Measurements from ENCODE around the gene ILF3.
"Not testable (repeated sequence)": the region's sequence is repeated elsewhere in the genome, so short reads cannot be mapped to it uniquely, and the experiment has no call there.

The ILF3 gene

DNA sequence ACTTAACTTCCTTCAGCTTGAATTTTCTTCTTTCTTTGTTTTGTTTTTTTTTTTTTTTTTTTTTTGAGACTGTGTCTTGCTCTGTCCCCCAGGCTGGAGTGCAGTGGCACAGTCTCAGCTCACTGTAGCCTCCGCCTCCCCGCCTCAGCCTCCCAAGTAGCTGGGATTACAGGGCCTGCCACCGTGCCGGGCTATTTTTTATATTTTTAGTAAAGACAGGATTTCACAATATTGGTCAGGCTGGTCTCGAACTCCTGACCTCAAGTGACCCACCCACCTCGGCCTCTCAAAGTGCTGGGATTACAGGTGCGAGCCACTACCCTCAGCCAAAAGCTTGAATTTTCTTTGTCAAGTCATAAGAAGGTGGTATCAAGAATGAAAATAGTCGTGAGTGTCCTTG lies 21.1 kb downstream of the ILF3 start:
- not testable (repeated sequence) for DNase-seq (ENCODE audit: low read depth, low spot score)

DNA sequence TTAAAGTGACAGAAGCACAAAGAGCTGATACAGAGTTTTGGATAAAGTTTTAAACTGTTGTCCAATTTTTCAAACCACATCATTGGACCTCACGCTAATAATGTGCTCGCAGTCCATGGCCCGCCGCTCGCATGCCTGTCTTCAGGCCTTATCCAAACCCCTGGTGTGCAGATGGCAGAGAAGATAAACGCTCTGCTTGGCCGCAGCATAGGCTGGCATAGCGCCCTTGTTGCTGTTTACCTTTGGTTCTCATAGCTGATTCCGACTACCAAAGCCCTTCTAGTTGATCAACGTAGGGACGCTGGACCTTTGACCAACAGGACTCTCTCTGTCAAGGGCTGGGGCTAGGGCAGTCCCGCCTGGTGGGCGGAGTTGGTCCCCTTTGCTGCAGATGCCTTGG lies 23.6 kb downstream of the ILF3 start:
- no peak for DNase-seq (ENCODE audit: low read depth, low spot score)

DNA sequence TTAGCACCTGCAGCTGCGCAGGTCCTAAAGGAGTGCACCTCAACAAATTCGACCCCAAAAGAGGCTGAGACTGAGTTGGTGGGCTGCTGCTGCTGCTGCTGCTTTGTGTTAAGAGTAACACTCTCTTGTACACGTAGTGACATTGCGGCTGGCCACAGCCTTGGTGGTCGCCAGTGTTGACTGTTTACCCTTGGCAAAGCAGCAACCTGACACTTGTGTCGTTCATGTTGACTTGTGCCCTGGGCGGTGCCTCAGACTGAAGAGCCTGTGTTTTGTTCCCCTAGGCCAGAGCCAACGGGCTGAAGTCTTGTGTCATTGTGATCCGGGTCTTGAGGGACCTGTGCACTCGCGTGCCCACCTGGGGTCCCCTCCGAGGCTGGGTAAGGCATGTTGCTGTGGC lies 24.7 kb downstream of the ILF3 start:
- DNase-seq (ENCODE audit: low read depth, low spot score): no peak

DNA sequence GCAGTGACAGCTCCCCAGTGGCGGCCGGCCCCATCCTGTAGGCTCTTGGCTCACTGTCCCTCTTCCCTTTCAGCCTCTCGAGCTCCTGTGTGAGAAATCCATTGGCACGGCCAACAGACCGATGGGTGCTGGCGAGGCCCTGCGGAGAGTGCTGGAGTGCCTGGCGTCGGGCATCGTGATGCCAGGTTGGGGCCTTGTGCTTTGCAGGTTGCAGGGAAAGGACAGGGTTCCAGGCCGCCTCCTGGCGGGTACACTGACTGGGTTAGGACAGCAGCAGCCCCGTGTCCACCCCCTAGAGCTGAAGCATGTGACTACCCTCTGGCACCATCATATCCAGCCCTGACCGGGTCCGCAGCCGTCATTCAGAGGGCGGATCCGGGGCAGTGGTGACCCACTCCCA lies 25.6 kb downstream of the ILF3 start:
- no peak for DNase-seq (ENCODE audit: low read depth, low spot score)

DNA sequence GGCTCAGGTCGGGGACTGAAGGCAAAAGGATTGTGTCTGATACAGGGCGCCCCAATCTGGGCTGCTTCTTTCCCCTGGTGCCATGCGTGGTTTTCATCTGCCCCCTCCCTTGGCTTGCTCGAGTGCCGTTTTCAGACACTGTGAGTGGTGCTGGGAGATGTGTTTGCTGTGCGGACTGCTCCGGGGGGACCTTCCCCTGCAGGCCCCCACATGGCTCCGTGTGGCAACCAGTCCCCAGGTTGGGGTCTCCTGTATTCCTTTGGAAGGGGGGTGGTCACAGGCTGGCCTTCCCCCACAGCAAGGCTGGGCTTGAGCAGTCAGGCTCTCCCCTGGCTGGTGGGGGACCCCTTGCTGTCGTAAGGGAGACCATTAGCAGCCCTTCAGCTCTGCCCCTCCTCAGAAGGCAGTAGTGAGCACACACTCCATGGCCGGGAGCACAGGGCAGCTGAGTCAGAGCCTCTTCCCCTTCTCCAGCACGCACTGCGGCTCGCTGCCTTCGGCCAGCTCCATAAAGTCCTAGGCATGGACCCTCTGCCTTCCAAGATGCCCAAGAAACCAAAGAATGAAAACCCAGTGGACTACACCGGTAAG lies 26.5 kb downstream of the ILF3 start:
- DNase-seq (ENCODE audit: low read depth, low spot score): no peak

DNA sequence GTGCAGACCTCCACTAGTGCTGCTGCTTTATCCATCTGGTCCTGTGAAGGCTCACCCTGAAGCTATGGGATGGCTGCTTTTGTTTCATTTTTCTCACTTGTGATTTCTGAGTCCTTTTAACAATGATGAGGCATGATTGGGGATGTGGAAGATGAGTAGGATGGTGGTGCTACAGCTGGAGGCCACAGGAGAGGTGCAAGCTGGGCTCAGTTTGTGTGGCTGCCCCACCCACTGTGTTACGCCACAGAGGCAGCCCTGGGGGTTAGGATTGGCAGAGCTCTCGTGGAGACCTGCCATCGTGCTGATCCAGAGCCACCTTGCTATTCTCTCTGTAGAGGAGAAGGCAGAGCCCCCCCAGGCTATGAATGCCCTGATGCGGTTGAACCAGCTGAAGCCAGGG lies 27.5 kb downstream of the ILF3 start:
- no peak for DNase-seq (ENCODE audit: low read depth, low spot score)

DNA sequence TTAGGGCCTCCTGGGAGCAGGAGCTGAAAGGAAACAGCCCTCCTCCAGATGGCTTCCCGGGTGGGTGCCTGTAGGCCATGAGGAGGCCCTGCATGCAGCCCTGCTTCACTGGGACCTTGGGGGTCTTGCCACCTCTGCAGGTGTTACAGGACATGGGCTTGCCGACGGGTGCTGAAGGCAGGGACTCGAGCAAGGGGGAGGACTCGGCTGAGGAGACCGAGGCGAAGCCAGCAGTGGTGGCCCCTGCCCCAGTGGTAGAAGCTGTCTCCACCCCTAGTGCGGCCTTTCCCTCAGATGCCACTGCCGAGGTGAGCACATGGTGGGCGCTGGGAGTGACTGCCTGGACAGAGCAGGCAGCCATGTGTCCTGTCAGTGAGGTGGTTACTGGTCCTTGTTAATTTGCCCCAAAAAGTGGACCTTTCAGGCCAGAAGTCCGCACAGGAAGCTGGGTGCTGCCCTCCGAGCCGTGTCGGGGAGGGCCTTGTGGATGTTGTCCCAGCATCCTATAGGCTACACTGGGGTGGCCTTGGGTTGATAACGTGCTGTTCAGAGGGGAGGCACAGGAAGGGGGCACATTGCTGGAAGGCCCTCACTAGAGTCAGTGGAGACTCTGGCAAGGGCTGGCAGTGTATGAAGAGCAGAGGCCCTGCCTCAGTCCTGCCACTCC lies 28.4 kb downstream of the ILF3 start:
- no peak for DNase-seq (ENCODE audit: low read depth, low spot score)

DNA sequence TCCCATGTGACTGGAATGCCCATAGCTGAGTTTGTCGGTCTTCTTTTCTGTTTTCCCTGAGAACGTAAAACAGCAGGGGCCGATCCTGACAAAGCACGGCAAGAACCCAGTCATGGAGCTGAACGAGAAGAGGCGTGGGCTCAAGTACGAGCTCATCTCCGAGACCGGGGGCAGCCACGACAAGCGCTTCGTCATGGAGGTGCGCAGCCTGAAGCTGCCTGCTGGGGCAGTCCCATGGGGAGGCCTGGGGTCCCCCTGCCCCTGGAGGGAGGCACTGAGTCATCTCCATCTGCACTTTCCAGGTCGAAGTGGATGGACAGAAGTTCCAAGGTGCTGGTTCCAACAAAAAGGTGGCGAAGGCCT lies 28.9 kb downstream of the ILF3 start:
- DNase-seq (ENCODE audit: low read depth, low spot score): no peak

DNA sequence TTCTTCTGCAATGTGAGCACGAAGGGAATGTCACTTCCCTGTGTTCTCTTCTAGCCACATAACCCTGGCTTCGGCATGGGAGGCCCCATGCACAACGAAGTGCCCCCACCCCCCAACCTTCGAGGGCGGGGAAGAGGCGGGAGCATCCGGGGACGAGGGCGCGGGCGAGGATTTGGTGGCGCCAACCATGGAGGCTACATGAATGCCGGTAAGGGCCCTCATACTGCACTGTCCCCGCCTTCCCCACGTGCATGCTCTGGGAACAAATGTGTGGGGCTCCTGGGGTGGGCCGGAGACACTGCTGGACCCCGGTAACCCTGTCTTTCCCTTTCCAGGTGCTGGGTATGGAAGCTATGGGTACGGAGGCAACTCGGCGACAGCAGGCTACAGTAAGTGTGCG lies 29.4 kb downstream of the ILF3 start:
- no peak for DNase-seq (ENCODE audit: low read depth, low spot score)

DNA sequence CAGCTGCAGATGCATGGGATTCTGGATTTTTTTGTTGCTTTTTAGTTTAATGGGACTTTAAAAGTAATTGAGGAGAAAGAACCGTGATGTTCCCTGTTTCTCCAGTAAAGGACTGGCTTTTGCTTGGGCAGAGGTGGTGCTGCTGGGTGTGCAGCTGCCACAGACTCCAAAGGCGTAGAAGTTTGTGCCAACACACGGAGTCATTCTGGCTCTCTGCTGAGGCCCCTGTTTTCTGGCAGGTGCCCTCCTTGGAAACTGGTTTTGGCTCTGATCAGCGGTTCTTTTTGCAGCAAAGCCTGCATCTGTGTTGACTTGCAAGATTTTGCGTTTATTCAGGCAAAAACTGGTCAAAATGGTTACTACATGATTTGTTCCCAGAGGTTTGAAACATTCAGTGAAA lies 31.1 kb downstream of the ILF3 start:
- no peak for DNase-seq (ENCODE audit: low read depth, low spot score)

DNA sequence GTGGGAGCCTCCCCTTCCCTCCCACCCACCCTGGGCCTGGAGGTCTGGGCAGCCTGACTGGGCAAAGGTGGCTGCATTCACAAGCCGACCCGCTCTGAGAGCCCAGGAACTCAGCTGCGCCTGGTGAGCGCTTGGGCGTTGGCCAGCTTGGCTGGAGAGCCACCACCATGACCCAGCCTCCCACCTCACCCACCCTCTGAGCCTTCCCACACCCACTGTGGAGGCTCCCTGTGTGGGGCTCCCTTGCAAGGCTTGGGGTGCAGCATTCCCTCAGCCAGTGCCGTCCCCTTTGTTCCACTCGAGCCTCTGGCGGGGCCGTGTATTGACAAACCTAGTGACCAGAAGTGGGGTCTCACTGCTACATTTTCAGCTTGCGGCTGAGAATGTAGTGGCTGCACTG lies 32.0 kb downstream of the ILF3 start:
- DNase-seq (ENCODE audit: low read depth, low spot score): no peak

DNA sequence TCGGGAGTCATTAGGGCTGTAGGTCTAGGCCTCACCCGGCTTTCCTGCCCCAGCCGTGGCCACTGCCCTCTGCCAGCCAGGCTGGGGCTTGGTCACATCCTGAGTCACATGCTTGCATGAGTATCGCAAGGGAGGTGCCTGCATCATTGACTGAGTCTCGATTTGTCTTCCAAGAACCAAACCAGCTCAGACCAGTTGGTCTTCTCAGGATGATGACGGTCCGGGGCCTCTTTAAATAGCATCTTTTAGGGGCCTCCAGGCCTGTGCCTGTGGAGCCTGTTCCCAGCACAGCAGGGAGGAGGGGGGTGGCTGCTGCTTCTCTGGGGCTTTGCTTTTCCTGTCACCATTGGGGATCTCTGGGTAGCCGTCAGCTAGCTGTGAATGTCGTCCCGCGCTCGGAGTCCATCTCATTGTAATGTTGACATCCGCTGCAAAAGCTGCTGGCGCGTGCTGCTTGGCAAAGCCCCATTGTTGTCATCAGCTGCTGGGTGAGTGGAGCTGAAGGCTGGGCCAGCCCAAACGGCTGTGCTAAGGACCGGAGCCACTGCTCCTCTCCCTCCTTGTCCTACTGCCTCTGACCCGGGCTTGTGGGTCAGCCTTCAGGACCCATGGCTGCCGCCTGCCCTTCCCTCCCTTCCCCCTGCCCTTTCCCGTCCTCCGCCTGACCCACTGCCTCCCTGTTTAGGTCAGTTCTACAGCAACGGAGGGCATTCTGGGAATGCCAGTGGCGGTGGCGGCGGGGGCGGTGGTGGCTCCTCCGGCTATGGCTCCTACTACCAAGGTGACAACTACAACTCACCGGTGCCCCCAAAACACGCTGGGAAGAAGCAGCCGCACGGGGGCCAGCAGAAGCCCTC lies 32.7 kb downstream of the ILF3 start:
- DNase-seq (ENCODE audit: low read depth, low spot score): no peak

DNA sequence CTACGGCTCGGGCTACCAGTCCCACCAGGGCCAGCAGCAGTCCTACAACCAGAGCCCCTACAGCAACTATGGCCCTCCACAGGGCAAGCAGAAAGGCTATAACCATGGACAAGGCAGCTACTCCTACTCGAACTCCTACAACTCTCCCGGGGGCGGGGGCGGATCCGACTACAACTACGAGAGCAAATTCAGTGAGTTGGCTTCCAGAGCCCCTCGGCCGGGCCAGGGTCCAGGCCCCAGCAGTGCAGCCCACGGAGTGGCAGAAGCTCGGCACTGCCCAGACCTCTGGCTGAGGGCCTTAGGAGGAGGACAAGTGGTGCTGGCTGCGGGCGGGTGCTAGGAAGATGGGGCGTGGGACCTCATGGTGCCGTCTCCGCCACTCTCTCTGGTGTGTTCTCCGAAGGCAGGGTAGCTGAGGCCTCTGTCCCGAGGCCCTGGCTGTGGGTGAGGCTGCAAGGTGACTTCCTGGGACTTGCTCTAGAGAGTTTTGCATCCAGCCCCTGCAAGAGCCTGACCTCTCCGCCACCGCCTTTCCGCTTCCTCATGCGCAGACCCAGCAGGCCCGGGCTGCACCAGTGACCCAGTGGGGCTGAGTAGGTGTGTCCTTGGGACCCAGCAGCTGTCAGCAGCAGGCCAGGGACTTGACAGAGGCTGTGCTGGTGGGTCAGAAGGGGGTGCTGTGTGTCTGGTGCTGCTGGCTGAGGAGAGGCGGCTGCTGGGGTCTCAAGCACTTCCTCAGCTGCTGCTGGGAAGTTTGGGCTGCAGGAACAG lies 33.6 kb downstream of the ILF3 start:
- DNase-seq (ENCODE audit: low read depth, low spot score): no peak

DNA sequence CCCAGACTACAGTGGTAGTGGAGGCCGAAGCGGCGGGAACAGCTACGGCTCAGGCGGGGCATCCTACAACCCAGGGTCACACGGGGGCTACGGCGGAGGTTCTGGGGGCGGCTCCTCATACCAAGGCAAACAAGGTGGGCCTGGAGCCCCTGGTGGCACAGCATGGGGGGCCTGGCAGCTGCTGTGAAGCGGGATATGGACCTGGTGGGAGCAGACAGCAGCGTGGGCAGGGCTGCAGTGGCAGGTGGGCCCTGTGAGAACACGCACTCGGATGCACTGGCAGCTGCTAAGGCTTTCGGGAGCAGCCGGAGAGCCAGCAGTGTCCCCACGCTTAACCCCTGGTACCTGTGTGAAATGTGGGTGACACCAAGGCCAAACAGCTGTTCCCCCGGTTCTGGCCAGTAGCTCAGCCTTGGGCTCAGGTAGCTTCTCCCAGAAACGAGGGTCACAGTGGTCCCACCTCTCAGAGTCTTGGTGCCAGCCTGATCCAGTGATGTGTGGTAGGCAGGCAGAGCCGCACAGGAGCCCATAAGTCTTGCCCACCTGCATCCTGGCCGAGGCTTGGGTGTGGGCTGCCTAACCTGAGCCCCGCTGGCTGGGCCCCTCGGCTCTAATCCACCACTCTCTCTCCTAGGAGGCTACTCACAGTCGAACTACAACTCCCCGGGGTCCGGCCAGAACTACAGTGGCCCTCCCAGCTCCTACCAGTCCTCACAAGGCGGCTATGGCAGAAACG lies 34.6 kb downstream of the ILF3 start:
- no peak for DNase-seq (ENCODE audit: low read depth, low spot score)

DNA sequence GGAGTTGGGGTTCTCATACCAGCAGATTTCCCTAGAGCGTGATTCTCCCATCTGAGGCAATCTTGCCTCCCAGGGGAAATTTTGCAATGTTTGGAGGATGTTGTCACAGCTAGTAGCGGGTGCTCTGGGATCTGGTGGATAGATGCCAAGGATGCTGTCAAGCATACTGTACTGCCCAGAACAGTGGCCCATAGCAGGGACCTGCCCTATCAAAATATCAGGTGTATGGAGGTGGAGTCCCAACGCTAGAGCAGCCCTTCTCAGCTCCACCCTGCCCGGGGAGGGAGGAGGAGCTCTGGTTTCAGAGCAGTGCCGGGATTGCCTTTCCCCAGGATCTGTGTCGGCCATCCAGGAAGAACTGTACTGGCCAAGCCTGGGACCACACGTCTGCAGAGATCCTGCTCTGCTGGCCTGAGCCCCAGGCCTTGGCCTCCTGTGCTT lies 36.2 kb downstream of the ILF3 start:
- DNase-seq (ENCODE audit: low read depth, low spot score): no peak

DNA sequence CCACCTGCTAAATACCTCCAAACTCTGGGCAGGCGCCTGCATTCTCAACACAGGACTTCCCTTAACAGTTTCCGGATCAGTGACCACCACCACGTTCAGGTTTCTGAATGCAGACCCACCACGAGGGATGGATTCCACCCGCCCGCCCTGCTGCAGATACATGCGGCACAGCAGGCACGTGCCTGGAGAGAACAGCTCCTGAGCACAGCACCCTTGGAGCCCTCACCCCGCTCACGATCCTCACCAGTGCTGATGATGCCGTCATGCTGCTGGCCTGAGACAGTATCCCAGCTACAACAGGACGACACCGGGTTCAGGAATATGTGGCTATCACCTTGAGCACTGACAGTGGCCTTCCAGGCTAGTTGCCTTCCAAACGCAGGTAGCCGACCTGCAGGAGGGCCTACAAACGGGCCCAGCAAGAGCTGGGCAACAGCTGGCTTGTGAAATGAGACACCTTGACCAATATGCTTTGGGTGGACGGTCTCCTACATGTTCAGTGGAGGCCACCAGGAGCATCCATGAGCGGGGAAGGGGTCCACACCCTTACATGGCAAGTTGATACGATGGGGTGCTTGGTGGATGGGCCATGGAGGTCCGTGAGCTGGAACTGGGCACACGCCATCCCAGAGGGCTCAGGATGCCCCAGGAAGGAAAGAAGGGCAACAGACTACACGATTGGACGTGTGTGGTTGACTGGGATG lies 37.2 kb downstream of the ILF3 start:
- DNase-seq (ENCODE audit: low read depth, low spot score): no peak

DNA sequence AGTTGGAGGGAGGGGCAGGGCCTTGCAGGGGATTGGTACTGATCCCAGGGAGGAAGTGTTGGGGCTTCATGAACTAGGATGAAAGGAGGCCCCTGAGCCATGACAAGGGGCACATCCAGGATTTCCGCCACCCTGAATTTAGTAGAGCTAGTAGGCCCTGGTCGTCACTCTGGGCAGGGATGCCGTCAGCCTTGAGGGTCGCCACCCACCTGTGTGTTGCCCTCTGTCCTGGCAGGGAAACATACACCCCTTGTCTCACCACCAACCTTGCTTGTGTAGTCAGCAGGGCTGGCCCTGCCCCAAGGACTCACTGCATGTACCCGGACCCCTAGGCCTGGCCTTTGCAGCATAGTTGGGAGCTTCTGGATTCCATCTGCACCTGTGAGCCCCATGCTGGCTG lies 37.7 kb downstream of the ILF3 start:
- no peak for DNase-seq (ENCODE audit: low read depth, low spot score)

DNA sequence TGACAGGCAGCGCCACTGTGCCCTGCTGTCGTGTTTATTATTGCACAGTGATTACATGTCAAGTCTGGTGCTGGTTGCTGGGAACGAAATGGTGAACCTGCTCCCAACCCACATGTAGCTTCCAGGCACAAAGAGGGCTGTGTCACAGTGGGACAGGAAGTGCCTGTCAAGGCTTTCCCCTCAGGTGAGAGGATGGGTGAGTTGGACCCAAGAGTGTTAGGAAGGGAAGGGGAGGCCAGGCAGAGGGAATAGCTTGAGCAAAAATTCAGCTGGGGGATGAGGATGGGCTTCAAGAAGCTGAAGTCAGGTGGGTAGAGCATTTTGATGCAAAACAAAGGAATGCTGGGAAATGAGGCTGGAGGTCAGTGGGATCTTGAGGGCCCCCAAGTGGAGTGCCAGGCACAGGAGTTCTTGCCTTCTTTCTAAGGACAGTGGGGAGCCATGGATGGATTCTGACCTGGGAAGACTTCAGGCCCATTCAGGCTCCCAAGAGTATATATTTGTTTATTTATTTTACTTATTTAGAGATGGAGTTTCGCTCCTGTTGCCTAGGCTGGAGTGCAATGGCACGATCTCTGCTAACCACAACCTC lies 38.6 kb downstream of the ILF3 start:
- no peak for DNase-seq (ENCODE audit: low read depth, low spot score)

DNA sequence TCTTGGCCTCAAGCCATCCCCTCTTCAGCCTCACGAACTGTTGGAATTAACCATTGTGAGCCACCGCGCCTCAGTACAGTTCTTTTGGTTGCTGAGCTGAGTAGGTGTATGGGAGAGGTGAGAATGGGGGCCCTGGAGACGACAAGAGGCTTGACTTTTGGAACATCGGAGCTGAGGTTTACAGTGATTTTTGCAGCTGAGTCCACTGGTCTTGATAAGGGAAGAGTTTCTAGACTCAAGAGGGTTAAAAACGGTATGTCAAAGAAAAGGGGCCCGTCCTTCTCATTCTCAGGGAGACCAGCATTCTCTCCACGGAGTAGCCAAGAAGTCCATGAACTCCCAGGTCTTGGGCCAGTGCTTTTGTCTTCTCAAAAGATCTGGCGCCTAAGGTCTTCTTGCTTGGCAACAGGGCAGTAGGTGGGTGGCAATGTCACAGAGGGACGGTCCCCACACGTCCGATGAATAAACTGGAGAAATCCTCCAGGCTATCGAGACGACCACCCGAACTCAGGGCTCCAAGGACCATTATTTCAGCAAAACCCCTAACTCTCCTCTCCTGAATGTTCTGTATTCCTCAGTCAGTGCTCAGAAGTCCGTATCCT lies 40.7 kb downstream of the ILF3 start:
- DNase-seq (ENCODE audit: low read depth, low spot score): no peak
